Smooth muscle cell (in vitro differentiated cells): Measurements from ENCODE around the gene GDE1. TPM values are rescaled to one million over a fixed set of nuclear protein-coding genes. Genes with fewer than 3 reads are reported as not detected.

ENCODE experiments used
- DNase-seq: peaks from one replicate; lab custom pipeline; 2025; ENCODE audit not compliant: unreplicated experiment; lab: John Stamatoyannopoulos, UW
- H2AFZ ChIP-seq: fragments of 200-600 bp; sonication (generic); 2 replicates; pipeline ENCODE4 v1.6.0; 2016; ENCODE audit warnings: antibody characterized with exemption, low read depth, mild to moderate bottlenecking
- H3F3A ChIP-seq: fragments of 200-600 bp; sonication (generic); 2 replicates; pipeline ENCODE4 v1.6.0; 2017; ENCODE audit warnings: antibody characterized with exemption, low read depth
- H3K27ac ChIP-seq: fragments of 200-600 bp; sonication (generic); 2 replicates; pipeline ENCODE4 v1.5.1; 2016; ENCODE audit warnings: low read depth, mild to moderate bottlenecking
- H3K27me3 ChIP-seq: fragments of 200-600 bp; sonication (generic); 2 replicates; pipeline ENCODE4 v1.6.1; 2016; ENCODE audit warnings: low read depth, mild to moderate bottlenecking
- H3K36me3 ChIP-seq: fragments of 200-600 bp; sonication (generic); 2 replicates; pipeline ENCODE4 v1.5.1; 2016; ENCODE audit warnings: low read depth
- H3K4me1 ChIP-seq: fragments of 200-600 bp; sonication (generic); 2 replicates; pipeline ENCODE4 v1.5.1; 2016; ENCODE audit warnings: low read depth
- H3K4me2 ChIP-seq: fragments of 200-600 bp; sonication (generic); 2 replicates; pipeline ENCODE4 v1.6.0; 2016; ENCODE audit warnings: mild to moderate bottlenecking
- H3K4me3 ChIP-seq: fragments of 200-600 bp; sonication (generic); 2 replicates; pipeline ENCODE4 v1.5.1; 2016; ENCODE audit warnings: mild to moderate bottlenecking
- H3K79me2 ChIP-seq: fragments of 200-600 bp; sonication (generic); 2 replicates; pipeline ENCODE4 v1.6.0; 2016; ENCODE audit warnings: low read depth, mild to moderate bottlenecking
- H3K9ac ChIP-seq: fragments of 200-600 bp; sonication (generic); 2 replicates; pipeline ENCODE4 v1.6.0; 2016; ENCODE audit warnings: low read depth
- H3K9me3 ChIP-seq: fragments of 200-600 bp; sonication (generic); replicated peaks from 2 replicates; pipeline ENCODE4 v1.5.1; 2016; ENCODE audit warnings: low read depth
- H4K20me1 ChIP-seq: fragments of 200-600 bp; sonication (generic); 2 replicates; pipeline ENCODE4 v1.6.0; 2016; ENCODE audit warnings: low read depth
- CTCF ChIP-seq: fragments of 200-600 bp; sonication (generic); IDR thresholded peaks from 2 replicates; pipeline ENCODE4 v1.5.1; 2017; ENCODE audit warnings: borderline replicate concordance, mild to moderate bottlenecking, antibody characterized with exemption; ENCODE audit not compliant: insufficient read depth, poor library complexity, severe bottlenecking
- WGBS: methylation state at CpG from one replicate; pipeline ENCODE4 v1.1.7; 2016; ENCODE audit warnings: low lambda C conversion rate; 5-methylcytosine and 5-hydroxymethylcytosine counted together
- polyA plus RNA-seq: library from polyadenylated mRNA; unstranded; fragments of >200 nt; fragmentation: Nextera tagmentation; extraction: Ambion mirVana; gene quantifications from 2 replicates; pipeline ENCODE4 v1.2.1, GENCODE V29; 2016
- total RNA-seq: library from RNA; depleted of rRNA; stranded (reverse); fragments of >200 nt; gene quantifications from 2 replicates; pipeline ENCODE4 v1.2.3, GENCODE V29; 2014

The GDE1 gene
- total and polyA plus RNA-seq, 2 experiments from 2014 or later, result 43.8 to 46.0 TPM

GRCh38 chr16:19490619-19491018 lies 31.3 kb downstream of the GDE1 start:
- Histone ChIP-seq H3K4me3 (no peak overlapping the region), H3F3A (no peaks in the 10 kb centered on the region), H2AFZ (no peak overlapping the region), H3K9ac (no peak overlapping the region), H3K4me2 (no peak overlapping the region), H3K36me3 (no peaks in the 10 kb centered on the region), H4K20me1 (no peaks in the 10 kb centered on the region), H3K4me1 (no peaks in the 10 kb centered on the region), H3K79me2 (no peaks in the 10 kb centered on the region), H3K9me3 (no peaks in the 10 kb centered on the region), H3K27ac (no peak overlapping the region), H3K27me3 (no peaks in the 10 kb centered on the region)
- no peak for DNase-seq
- 50% methylated on average over 1 of the region's 1 CpG for WGBS
- no peak for TF ChIP-seq CTCF

GRCh38 chr16:19488213-19488640 lies 33.7 kb downstream of the GDE1 start:
- no peak overlapping the region for H3K4me3 ChIP-seq
- no peaks in the 10 kb centered on the region for H3K4me1 ChIP-seq
- no peak for TF ChIP-seq CTCF
- H3K36me3 ChIP-seq, result no peaks in the 10 kb centered on the region
- no peak for DNase-seq
- H3F3A ChIP-seq, result no peaks in the 10 kb centered on the region
- no peaks in the 10 kb centered on the region for H3K9me3 ChIP-seq
- H3K79me2 ChIP-seq, result no peaks in the 10 kb centered on the region
- H3K27ac ChIP-seq, result no peak overlapping the region
- H3K9ac ChIP-seq, result no peak overlapping the region
- no peak overlapping the region for H2AFZ ChIP-seq
- H4K20me1 ChIP-seq, result no peaks in the 10 kb centered on the region
- WGBS, result 34% methylated on average over 3 of the region's 4 CpGs
- H3K27me3 ChIP-seq, result no peaks in the 10 kb centered on the region
- H3K4me2 ChIP-seq, result no peak overlapping the region

GRCh38 chr16:19486750-19487325 lies 35.1 kb downstream of the GDE1 start:
- Histone ChIP-seq H4K20me1 (no peaks in the 10 kb centered on the region), H3K79me2 (no peaks in the 10 kb centered on the region), H3K9ac (no peak overlapping the region), H2AFZ (no peak overlapping the region), H3K4me1 (no peaks in the 10 kb centered on the region), H3K4me3 (no peak overlapping the region), H3K27ac (no peak overlapping the region), H3F3A (no peaks in the 10 kb centered on the region), H3K9me3 (no peaks in the 10 kb centered on the region), H3K4me2 (no peak overlapping the region), H3K27me3 (no peaks in the 10 kb centered on the region), H3K36me3 (no peaks in the 10 kb centered on the region)
- TF ChIP-seq CTCF, result no peak
- no peak for DNase-seq
- 97% methylated on average over 10 of the region's 10 CpGs for WGBS

GRCh38 chr16:19486051-19486450 lies 35.8 kb downstream of the GDE1 start:
- H3K27ac ChIP-seq, result no peak overlapping the region
- DNase-seq, result no peak
- no peaks in the 10 kb centered on the region for H3K36me3 ChIP-seq
- H3K27me3 ChIP-seq, result no peaks in the 10 kb centered on the region
- H3K4me1 ChIP-seq, result no peaks in the 10 kb centered on the region
- no peak for TF ChIP-seq CTCF
- H3K9me3 ChIP-seq, result no peaks in the 10 kb centered on the region
- no peaks in the 10 kb centered on the region for H3F3A ChIP-seq
- no peak overlapping the region for H3K4me2 ChIP-seq
- H4K20me1 ChIP-seq, result no peaks in the 10 kb centered on the region
- no peak overlapping the region for H3K4me3 ChIP-seq
- no peak overlapping the region for H2AFZ ChIP-seq
- WGBS, result 95% methylated on average over 4 of the region's 4 CpGs
- no peaks in the 10 kb centered on the region for H3K79me2 ChIP-seq
- H3K9ac ChIP-seq, result no peak overlapping the region
